ENCODE measurements around the gene DTYMK.
A peak's percentile ranks its signal among the peaks of the same experiment; 100 is the strongest.

DTYMK gene

DNA sequence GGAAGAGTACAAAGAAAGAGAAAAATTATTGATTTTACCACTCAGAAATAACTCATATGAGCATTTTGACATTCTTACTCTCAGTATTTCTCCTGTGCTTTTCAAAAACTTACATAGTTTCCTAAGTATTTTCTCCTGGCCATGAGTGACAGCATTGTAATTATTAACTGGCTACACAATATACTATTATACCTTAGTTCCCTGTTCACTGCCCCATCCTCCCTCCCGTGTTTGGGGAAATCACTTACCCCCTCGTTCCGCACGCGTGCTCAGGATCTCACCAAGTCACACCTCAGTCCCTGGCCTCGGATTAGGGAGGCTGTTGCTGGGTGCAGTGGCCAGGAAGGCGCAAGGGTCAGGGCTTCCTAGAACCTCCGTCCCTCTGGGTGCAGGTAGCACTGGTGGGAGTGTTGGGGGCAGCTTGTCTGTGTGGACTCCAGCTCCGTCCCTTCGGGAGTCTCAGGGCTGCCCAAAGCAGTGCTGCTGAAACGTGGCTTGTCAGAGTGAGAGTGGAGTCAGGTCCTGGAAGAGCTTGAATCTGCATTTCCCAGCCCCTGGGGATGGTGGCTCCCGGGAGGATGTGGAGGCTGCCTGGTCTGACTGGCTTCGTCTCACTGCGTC is 25.9 kb downstream of the DTYMK start:
- no peak for DNase-seq (ENCODE audit: extremely low read depth, low read depth)
- TF ChIP-seq, protein P1, sequence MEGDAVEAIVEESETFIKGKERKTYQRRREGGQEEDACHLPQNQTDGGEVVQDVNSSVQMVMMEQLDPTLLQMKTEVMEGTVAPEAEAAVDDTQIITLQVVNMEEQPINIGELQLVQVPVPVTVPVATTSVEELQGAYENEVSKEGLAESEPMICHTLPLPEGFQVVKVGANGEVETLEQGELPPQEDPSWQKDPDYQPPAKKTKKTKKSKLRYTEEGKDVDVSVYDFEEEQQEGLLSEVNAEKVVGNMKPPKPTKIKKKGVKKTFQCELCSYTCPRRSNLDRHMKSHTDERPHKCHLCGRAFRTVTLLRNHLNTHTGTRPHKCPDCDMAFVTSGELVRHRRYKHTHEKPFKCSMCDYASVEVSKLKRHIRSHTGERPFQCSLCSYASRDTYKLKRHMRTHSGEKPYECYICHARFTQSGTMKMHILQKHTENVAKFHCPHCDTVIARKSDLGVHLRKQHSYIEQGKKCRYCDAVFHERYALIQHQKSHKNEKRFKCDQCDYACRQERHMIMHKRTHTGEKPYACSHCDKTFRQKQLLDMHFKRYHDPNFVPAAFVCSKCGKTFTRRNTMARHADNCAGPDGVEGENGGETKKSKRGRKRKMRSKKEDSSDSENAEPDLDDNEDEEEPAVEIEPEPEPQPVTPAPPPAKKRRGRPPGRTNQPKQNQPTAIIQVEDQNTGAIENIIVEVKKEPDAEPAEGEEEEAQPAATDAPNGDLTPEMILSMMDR (IDR thresholded peaks at IDR 0.05; ENCODE audit: low read depth, low read length) = no peak

DNA sequence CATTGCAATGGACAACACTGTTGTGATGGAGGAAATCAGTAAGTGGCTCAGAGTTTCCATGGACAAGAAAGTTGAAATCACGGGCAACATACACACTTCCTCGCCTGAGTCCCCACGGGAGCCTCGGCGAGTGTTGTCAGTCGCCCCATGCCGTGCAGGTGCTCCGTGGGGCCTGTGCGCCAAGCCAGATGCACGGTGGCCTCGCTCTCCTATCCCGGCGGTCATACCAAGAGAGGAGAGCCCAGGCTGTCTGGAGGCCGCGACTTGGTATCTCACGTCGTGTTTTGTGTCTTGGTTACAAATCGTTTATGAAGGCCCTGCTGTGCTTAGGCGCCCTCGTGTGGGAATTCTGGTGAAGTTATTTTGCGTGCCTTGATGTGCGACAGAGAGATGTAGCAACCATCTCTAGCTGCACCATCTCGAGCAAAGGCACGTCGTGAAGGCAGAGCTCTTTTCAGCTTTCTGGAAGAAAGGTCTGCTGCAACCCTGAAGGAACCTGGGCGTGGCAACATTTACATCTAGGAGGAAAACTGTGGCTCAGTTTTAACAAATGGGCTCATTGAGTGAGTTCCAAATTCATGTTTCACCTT is 27.4 kb downstream of the DTYMK start:
- DNase-seq (ENCODE audit: extremely low read depth, low read depth) = peak; percentile 40
- TF ChIP-seq, protein P1 (IDR thresholded peaks at IDR 0.05; ENCODE audit: low read depth, low read length) = peak; percentile 73

DNA sequence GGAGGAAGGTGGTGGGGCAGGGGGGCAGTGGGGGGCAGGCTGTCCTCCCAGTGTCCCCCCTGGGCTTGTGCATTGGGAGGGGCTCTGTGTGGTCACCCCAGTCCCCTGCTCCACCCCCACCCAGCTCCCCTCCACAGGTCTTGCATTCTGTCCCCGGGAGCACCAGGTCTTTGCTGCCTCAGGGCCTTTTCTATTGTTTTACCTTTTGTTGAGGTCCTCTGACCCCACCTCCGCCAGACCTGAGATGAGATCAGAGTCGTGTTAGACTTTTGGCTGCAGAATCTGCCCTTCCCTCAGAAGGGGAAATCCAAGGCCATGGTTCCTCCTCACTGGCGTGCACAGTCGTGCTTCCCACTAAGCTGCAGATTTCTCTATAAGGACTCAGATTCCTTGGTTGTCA is 28.3 kb downstream of the DTYMK start:
- DNase-seq (ENCODE audit: extremely low read depth, low read depth) = no peak
- TF ChIP-seq, protein P1 (IDR thresholded peaks at IDR 0.05; ENCODE audit: low read depth, low read length) = no peak

DNA sequence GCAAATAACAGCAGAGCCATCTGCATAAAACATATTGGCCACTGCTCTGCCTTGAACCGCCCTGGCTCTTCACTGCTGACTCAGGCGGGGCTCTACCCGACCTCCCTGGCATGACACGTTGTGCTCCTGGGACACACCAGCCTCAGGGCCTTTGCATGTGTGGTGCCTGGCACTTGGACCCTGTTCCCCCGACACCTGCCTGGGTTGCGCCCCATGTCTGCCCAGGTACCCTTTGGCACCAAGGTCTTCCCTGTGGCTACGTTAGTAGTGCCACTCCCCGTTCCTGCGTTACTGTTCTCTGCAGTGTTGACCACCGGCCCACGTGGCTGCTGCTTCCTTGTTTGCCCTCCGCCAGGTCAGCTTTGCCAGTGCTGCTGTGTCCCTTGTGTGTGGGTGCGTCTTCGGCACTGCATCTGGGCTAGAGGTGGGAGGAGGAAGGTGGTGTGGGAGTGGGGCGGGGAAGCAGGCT is 28.8 kb downstream of the DTYMK start:
- TF ChIP-seq, protein P1 (IDR thresholded peaks at IDR 0.05; ENCODE audit: low read depth, low read length) = no peak
- no peak for DNase-seq (ENCODE audit: extremely low read depth, low read depth)

DNA sequence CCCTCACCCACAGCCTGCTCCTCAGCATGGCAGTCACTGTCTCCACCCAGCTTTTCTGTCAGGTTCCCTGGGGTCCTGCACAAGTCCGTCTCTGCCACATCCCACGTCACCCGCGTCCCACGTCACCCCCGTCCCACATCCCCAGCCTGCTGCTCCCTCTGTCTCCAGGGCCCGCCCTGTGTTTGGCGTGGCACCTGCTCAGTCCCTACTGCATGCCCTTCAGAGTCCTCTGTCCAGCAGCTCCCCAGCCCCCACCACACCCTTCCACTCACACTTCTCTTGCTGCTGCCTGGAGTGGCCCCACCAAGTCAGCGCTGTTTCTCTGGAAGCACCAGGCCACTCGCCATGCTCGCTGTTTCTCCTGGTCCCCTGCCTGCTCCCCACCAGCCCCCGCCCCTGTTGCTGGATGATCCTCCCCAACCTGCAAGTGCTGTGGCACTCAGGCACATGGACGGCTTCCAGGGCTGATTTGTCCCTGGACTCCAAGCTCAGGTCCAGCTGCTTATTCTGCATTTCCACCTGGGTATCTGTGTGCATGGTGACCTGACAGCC is 30.3 kb downstream of the DTYMK start:
- no peak for DNase-seq (ENCODE audit: extremely low read depth, low read depth)
- TF ChIP-seq, protein P1 (IDR thresholded peaks at IDR 0.05; ENCODE audit: low read depth, low read length) = no peak

DNA sequence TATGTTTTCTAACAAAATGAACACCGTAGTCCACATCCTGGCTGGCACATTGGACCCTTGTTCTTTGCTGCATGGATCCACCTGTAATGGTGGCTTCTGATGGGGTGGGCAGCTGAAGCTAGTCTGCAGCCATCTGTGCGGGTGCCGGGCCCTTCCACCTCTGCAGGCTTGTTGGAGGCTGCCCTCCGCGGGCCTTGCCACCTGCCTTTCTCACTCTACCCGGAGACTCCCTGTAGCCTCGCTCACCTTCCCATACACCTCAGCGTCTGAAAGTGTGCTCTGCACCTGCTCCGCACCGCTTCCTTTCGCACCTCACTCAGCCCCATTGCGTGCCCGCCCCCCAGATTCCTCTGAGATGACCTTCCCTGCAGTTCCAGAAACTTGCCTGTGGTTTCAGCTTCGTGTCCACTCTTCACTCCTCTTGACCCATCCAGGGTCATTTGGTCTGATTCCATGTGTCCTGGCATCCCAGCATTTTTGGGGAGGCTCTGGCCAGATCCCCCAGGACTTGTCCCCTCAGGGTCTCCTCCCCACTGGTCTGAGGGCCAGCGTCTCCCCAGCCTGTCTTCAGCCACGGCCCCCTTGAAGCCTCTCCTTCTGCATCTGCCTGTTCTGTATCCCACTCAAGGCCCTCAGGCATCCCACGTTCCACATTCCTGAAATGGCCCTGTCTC is 31.0 kb downstream of the DTYMK start:
- DNase-seq (ENCODE audit: extremely low read depth, low read depth) = no peak
- TF ChIP-seq, protein P1 (IDR thresholded peaks at IDR 0.05; ENCODE audit: low read depth, low read length) = no peak

DNA sequence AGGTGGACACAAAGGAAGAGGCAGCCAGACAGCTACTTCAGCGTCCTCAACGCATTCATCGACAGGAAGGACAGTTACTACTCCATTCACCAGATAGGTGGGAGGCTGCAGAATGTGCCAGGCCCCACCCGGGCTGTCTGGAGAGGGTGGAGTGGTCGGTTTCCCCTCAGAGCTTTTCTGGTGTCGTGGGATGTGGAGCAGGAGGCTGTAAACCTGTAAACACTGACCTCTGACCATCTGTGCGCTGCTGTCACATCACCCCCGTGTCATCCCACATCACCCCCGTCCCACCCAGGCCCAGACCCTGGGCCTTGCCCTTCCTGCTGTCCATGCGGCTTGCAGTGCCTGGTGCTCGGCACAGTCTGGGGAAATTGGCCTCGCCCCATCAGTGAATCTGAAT is 32.1 kb downstream of the DTYMK start:
- DNase-seq (ENCODE audit: extremely low read depth, low read depth) = no peak
- TF ChIP-seq, protein P1 (IDR thresholded peaks at IDR 0.05; ENCODE audit: low read depth, low read length) = no peak

Data from AG09319 (cell line).